T-cell (primary cell): ENCODE data around the gene VPS13D. TPM values are rescaled to one million over a fixed set of nuclear protein-coding genes. Genes with fewer than 3 reads are reported as not detected.

Source experiments
- ATAC-seq, 4 experiments: fragments of 200-7000 bp in 3 of 4; fragments of 150-1000 bp in 1 of 4; cut with Tn5 transposase; replicated peaks in 1 of 4; 1 replicate in 3 of 4; 2 replicates in 1 of 4; pipeline ENCODE4 v1.10.0; 2021; ENCODE audit warnings: moderate library complexity in 3 of 4, mild to moderate bottlenecking in 2 of 4, moderate number of reproducible peaks in 1 of 4
- CTCF ChIA-PET, 2 donors: fragments of 300-600 bp; sonication (Branson Sonifier 250); formaldehyde crosslinking; loops; one replicate each; lab custom pipeline; 2022; ENCODE audit warnings: antibody characterized with exemption in 2 of 2; lab: Charles Lee
- POLR2A ChIA-PET, 2 donors: fragments of 300-600 bp; sonication (Branson Sonifier 250); formaldehyde crosslinking; loops; one replicate each; lab custom pipeline; 2022; ENCODE audit warnings: antibody characterized with exemption in 2 of 2; lab: Charles Lee
- DNase-seq, 35 experiments: peaks; one replicate each; pipeline versions ENCODE4 v3.0.0 to v3.0.0-alpha.2; 2013 to 2023
- H3K27ac ChIP-seq: one replicate; pipeline ENCODE4 v1.5.1; 2013; ENCODE audit warnings: low read length
- H3K27me3 ChIP-seq, 2 experiments: replicated peaks in 1 of 2; 1 replicate in 1 of 2; 2 replicates in 1 of 2; pipeline versions ENCODE4 v1.6.1 to v1.7.0; 2013; ENCODE audit warnings: low read length in 1 of 2, mixed read lengths in 1 of 2; ENCODE audit not compliant: control insufficient read depth in 2 of 2, insufficient read depth in 2 of 2; ENCODE audit errors: extremely low read depth in 1 of 2
- H3K36me3 ChIP-seq, 2 donors: 1 replicate in 1 of 2; 2 replicates in 1 of 2; pipeline versions ENCODE4 v1.6.1 to v1.7.0; 2013; ENCODE audit warnings: low read length in 1 of 2; ENCODE audit not compliant: control insufficient read depth in 2 of 2, insufficient read depth in 1 of 2; ENCODE audit errors: extremely low read depth in 1 of 2
- H3K4me1 ChIP-seq, 2 experiments: 1 replicate in 1 of 2; 2 replicates in 1 of 2; pipeline versions ENCODE4 v1.6.1 to v1.7.0; 2013; ENCODE audit warnings: low read length in 2 of 2, mixed read lengths in 1 of 2; ENCODE audit not compliant: insufficient read depth in 2 of 2, control insufficient read depth in 1 of 2; ENCODE audit errors: extremely low read depth in 1 of 2
- H3K4me3 ChIP-seq, 2 donors: 1 replicate in 1 of 2; 2 replicates in 1 of 2; pipeline versions ENCODE4 v1.5.1 to v1.7.0; 2013; ENCODE audit warnings: mild to moderate bottlenecking in 2 of 2, low read length in 1 of 2, moderate library complexity in 1 of 2; ENCODE audit not compliant: control insufficient read depth in 1 of 2; ENCODE audit errors: extremely low read depth in 1 of 2
- H3K9me3 ChIP-seq: 2 replicates; pipeline ENCODE4 v1.7.0; 2013
- H3K27ac Mint-ChIP-seq, 2 donors: one replicate each; pipeline ENCODE4 v1.8.0; 2020 to 2021; ENCODE audit warnings: mild to moderate bottlenecking in 2 of 2, mixed read lengths in 2 of 2
- H3K27me3 Mint-ChIP-seq, 2 donors: one replicate each; pipeline ENCODE4 v1.8.0; 2021 to 2022; ENCODE audit warnings: mixed read lengths in 2 of 2
- H3K36me3 Mint-ChIP-seq: one replicate; pipeline ENCODE4 v1.8.0; 2021; ENCODE audit warnings: mixed read lengths
- H3K4me1 Mint-ChIP-seq, 3 donors: one replicate each; pipeline ENCODE4 v1.8.0; 2020 to 2022; ENCODE audit warnings: mixed read lengths in 3 of 3, mild to moderate bottlenecking in 1 of 3
- H3K4me3 Mint-ChIP-seq, 3 donors: one replicate each; pipeline ENCODE4 v1.8.0; 2020 to 2022; ENCODE audit warnings: mild to moderate bottlenecking in 3 of 3, mixed read lengths in 3 of 3, moderate library complexity in 3 of 3
- H3K9me3 Mint-ChIP-seq, 3 donors: one replicate each; pipeline ENCODE4 v1.8.0; 2020 to 2022; ENCODE audit warnings: mixed read lengths in 3 of 3
- WGBS: methylation state at CpG from one replicate; pipeline ENCODE4 v1.1.5; 2013; ENCODE audit warnings: missing lambda C conversion rate; ENCODE audit not compliant: insufficient coverage; 5-methylcytosine and 5-hydroxymethylcytosine counted together
- total RNA-seq, 35 experiments: library from RNA in 6 of 35; stranded (reverse) in 6 of 35; fragments of 120-200 nt in 1 of 35; gene quantifications; one replicate each; pipeline versions ENCODE4 v1.2.1 to v1.2.4 and lab custom pipeline; 2013 to 2026

VPS13D gene
- total RNA-seq, 5 donors from 2014 or later (not counting 1 experiment from before 2014, with no cell fraction given): 73.5 to 85.9 (median 75.8) TPM

- CTCF ChIA-PET: no interaction called here
- H3K27ac Mint-ChIP-seq: peak overlapping the region; percentile 15 to 39
- peaks cover 0 to 7% (median 5%) of the 10 kb centered on the region in 3 donors for H3K4me1 Mint-ChIP-seq
- no peak overlapping the region for H3K4me3 Mint-ChIP-seq
- no peaks in the 10 kb centered on the region for H3K9me3 ChIP-seq
- H3K27ac ChIP-seq: no peak overlapping the region
- no peaks in the 10 kb centered on the region for H3K27me3 ChIP-seq
- POLR2A ChIA-PET: no interaction called here
- DNase-seq (no peak), ATAC-seq (peak in 3 of 4 experiments; percentile 46 to 52 (median 47))
- WGBS: no CpG with 5 or more reads among the region's 2 CpGs
- no peaks in the 10 kb centered on the region for H3K27me3 Mint-ChIP-seq
- H3K9me3 Mint-ChIP-seq: no peaks in the 10 kb centered on the region
- H3K36me3 ChIP-seq: peaks cover under 1 to 57% of the 10 kb centered on the region in 2 donors
- H3K4me1 ChIP-seq: no peaks in the 10 kb centered on the region
- no peak overlapping the region for H3K4me3 ChIP-seq
- H3K36me3 Mint-ChIP-seq: peaks cover 57% of the 10 kb centered on the region
These were observed 142.3 kb downstream of the VPS13D start for GRCh38 chr1:12372180-12372579.

- H3K36me3 ChIP-seq: peaks cover 4 to 55% of the 10 kb centered on the region in 2 donors
- no peak overlapping the region for H3K27ac ChIP-seq
- ATAC-seq (no peak), DNase-seq (no peak)
- Mint-ChIP-seq H3K36me3 (peaks cover 57% of the 10 kb centered on the region), H3K4me3 (no peak overlapping the region), H3K27ac (peak overlapping the region; percentile 15 to 39), H3K27me3 (no peaks in the 10 kb centered on the region), H3K9me3 (no peaks in the 10 kb centered on the region), H3K4me1 (peaks cover 0 to 7% (median 5%) of the 10 kb centered on the region in 3 donors)
- H3K4me1 ChIP-seq: no peaks in the 10 kb centered on the region
- no CpG with 5 or more reads among the region's 3 CpGs for WGBS
- CTCF ChIA-PET: no interaction called here
- H3K27me3 ChIP-seq: no peaks in the 10 kb centered on the region
- H3K9me3 ChIP-seq: no peaks in the 10 kb centered on the region
- no peak overlapping the region for H3K4me3 ChIP-seq
- POLR2A ChIA-PET: no interaction called here
These were observed 142.9 kb downstream of the VPS13D start for GRCh38 chr1:12372761-12373160.

DNA sequence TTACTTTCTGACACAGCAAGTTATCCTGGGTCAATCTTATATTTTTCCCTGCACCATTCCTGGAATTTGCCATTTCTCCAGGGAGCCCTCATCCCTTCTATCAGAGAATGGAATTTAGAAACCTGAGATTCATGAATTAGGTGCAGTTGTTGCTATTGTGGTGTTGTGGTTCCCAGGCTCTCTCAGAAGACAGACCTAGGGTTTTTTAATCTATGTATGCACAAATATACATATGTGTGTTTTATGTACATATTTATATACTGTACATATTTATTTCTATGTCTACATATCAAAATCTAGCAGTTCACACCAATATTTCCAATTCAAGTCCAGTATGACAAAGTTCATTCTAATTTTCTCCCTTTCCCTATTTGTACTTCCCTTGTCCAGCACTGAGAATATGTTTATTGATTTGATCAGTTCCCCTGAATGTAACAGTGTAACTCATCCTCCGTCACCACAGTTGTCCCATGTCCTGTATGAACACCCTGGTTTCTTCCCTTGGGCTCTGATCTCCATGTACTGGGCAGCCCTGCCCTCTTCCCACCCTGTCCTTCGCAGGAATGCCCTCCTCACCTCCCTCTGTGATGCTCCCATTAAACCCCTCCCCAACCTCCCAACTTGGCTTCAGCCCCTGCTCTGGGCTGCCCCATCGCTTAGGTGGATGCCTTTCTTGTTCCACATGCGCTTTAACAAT, 145.5 kb downstream of the VPS13D start:
- Mint-ChIP-seq H3K4me3 (no peak overlapping the region), H3K27ac (no peak overlapping the region), H3K27me3 (no peaks in the 10 kb centered on the region), H3K9me3 (no peaks in the 10 kb centered on the region), H3K4me1 (peaks cover 0 to 7% (median 5%) of the 10 kb centered on the region in 3 donors), H3K36me3 (peaks cover 57% of the 10 kb centered on the region)
- Histone ChIP-seq H3K27me3 (no peaks in the 10 kb centered on the region), H3K9me3 (no peaks in the 10 kb centered on the region), H3K4me1 (no peaks in the 10 kb centered on the region), H3K4me3 (no peak overlapping the region), H3K27ac (no peak overlapping the region), H3K36me3 (peaks cover 7 to 54% of the 10 kb centered on the region in 2 donors)
- DNase-seq (no peak), ATAC-seq (no peak)
- 100% methylated on average over 3 of the region's 4 CpGs for WGBS
- ChIA-PET POLR2A (no interaction called here), CTCF (no interaction called here)

DNA sequence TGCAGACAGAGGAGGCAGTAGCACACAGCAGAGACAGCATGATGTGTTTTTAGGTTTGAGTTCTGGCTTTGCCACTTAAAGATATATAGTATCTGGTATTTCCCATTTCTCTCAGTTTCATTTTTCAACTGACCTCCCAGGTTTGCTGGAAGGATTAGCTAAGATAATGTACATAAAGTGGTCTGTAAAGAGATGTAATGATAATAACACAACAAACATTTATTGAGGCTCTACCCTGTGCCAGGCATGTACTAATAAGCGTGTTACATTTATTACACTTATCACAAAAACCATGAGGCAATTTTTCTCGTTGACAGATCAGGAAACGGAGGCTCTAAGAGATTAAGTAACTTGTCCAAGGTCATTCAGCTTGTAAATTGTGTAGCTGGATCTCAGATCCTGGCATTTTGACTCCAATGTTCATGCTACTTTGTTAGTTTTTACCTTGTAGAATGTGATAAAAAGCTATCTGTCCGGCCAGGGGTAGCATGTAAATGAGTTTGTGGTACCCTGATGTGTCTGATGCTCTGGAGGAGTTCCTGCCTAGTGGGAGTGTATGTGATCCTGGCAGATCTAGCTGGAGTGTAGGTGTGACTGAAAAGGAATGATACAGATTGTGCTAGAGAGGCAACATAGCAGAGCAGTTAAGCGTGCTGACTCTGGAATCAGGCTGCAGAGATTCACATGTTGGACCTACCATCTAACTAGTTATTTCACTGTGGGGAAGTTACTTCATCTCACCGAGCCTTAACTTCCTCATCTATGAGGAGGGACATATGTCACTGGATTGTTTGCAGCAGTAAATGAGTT, 146.6 kb downstream of the VPS13D start:
- H3K27me3 ChIP-seq: no peaks in the 10 kb centered on the region
- Mint-ChIP-seq H3K27ac (no peak overlapping the region), H3K4me3 (no peak overlapping the region), H3K27me3 (no peaks in the 10 kb centered on the region), H3K36me3 (peaks cover 63% of the 10 kb centered on the region), H3K4me1 (peaks cover 1 to 16% (median 10%) of the 10 kb centered on the region in 3 donors), H3K9me3 (no peaks in the 10 kb centered on the region)
- H3K9me3 ChIP-seq: no peaks in the 10 kb centered on the region
- H3K4me1 ChIP-seq: no peaks in the 10 kb centered on the region
- 72% methylated on average over 3 of the region's 6 CpGs for WGBS
- ATAC-seq: no peak
- ChIA-PET CTCF (no interaction called here), POLR2A (no interaction called here)
- no peak overlapping the region for H3K4me3 ChIP-seq
- peaks cover 7 to 55% of the 10 kb centered on the region in 2 donors for H3K36me3 ChIP-seq
- H3K27ac ChIP-seq: no peak overlapping the region
- no peak for DNase-seq

DNA sequence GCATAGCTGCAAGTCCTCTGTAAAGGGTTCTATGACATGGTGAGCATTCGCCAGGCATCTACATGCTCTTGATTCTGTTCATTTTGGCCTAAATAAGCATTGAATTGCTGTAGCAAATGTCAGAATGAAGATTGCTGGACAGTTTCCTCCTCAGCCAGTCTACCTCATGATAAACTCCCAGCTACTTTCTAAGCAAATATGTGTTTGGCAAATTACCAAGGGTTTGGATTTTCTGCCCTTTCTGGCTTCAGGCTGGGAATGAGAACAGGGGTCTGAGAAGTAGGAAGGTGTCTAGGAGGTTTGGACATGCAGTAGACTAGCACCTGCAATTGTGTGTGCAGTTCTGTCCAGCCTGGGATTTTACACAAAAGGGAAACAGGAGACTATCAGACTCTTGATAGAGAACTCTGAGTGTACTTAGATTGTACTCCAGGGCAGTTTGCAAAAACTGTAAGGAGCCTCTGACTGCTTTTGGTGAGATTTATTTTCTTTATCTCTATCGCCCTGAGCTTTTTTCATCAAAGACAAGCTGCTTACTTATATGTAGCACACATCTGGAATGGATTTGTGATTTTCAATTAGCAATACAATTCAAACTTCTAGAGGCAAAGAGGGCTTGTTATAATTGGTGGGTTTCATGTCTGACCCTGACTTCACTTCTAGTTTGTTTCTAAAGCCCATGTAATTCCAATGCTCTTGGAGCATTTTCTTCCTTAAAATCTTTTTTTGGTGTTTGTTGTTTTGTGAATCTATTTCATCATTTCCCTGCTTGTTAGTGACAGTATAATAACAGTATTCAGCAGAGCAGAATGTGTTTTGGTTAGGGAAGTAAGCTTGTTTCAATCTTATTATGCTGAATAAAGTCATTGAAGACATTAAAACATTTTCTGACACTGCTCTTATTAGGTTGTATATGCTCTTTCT, 150.8 kb downstream of the VPS13D start:
- Histone ChIP-seq H3K27ac (no peak overlapping the region), H3K4me3 (no peak overlapping the region), H3K36me3 (peaks cover 11 to 58% of the 10 kb centered on the region in 2 donors), H3K9me3 (no peaks in the 10 kb centered on the region), H3K4me1 (peaks cover 6 to 12% of the 10 kb centered on the region in 2 experiments), H3K27me3 (no peaks in the 10 kb centered on the region)
- Mint-ChIP-seq H3K36me3 (peaks cover 68% of the 10 kb centered on the region), H3K9me3 (no peaks in the 10 kb centered on the region), H3K4me1 (peaks cover 38 to 45% (median 40%) of the 10 kb centered on the region in 3 donors), H3K4me3 (no peak overlapping the region), H3K27me3 (no peaks in the 10 kb centered on the region), H3K27ac (peak overlapping the region; percentile 16 to 48)
- WGBS: no CpG with 5 or more reads among the region's 2 CpGs
- ChIA-PET POLR2A (no interaction called here), CTCF (interaction anchor here in 1 of 2 donors (0.7 kb wide), 1 partner anchor 83 kb away, joined by 3 read pairs; no protein-coding TSS in a partner anchor)
- no peak for DNase-seq
- ATAC-seq: no peak

GRCh38 chr1:12383001-12383400, 153.2 kb downstream of the VPS13D start:
- Mint-ChIP-seq H3K9me3 (peaks cover 3 to 14% (median 11%) of the 10 kb centered on the region in 3 donors), H3K4me1 (peaks cover 52 to 67% (median 60%) of the 10 kb centered on the region in 3 donors), H3K27ac (peak overlapping the region; percentile 81 to 88), H3K4me3 (no peak overlapping the region), H3K27me3 (no peaks in the 10 kb centered on the region), H3K36me3 (peaks cover 78% of the 10 kb centered on the region)
- Histone ChIP-seq H3K9me3 (no peaks in the 10 kb centered on the region), H3K4me1 (peaks cover 15 to 20% of the 10 kb centered on the region in 2 experiments), H3K4me3 (no peak overlapping the region), H3K27ac (peak overlapping the region; percentile 24), H3K36me3 (peaks cover 7 to 64% of the 10 kb centered on the region in 2 donors), H3K27me3 (no peaks in the 10 kb centered on the region)
- ATAC-seq (no peak), DNase-seq (no peak)
- POLR2A ChIA-PET: no interaction called here
- CTCF ChIA-PET: no interaction called here
- no CpG with 5 or more reads among the region's 1 CpG for WGBS
